Measurements from ENCODE around the gene INF2. TPM values are rescaled to one million over a fixed set of nuclear protein-coding genes. Genes with fewer than 3 reads are reported as not detected.

The INF2 gene
- total RNA-seq, 4 donors from 2014 or later = 39.9 to 199 (median 72.4) TPM

- TF ChIP-seq CTCF (IDR thresholded peaks at IDR 0.05; ENCODE audit: low read depth) = no peak
Observed at GRCh38 chr14:104677512-104678332, 11.7 kb upstream of the INF2 start.

GRCh38 chr14:104678346-104678745, 11.1 kb upstream of the INF2 start:
- no peak for TF ChIP-seq CTCF (IDR thresholded peaks at IDR 0.05; ENCODE audit: low read depth)

- no peak for TF ChIP-seq CTCF (IDR thresholded peaks at IDR 0.05; ENCODE audit: low read depth)
Observed at GRCh38 chr14:104678901-104679705, 10.3 kb upstream of the INF2 start.

GRCh38 chr14:104680056-104680805, 9.2 kb upstream of the INF2 start:
- TF ChIP-seq CTCF (IDR thresholded peaks at IDR 0.05; ENCODE audit: low read depth) = no peak

- no peak for TF ChIP-seq CTCF (IDR thresholded peaks at IDR 0.05; ENCODE audit: low read depth)
Observed at GRCh38 chr14:104680806-104681688, 8.4 kb upstream of the INF2 start.

- no peak for TF ChIP-seq CTCF (IDR thresholded peaks at IDR 0.05; ENCODE audit: low read depth)
Observed at GRCh38 chr14:104681689-104682074, 7.7 kb upstream of the INF2 start.
